WTC11 (cell line): Measurements from ENCODE around the gene CLEC4M. TPM values are rescaled to one million over a fixed set of nuclear protein-coding genes. Genes with fewer than 3 reads are reported as not detected.

ENCODE experiments used
- ATAC-seq: fragments of 200-7000 bp; cut with Tn5 transposase; 2 replicates; pipeline ENCODE4 v1.10.0; 2021; ENCODE audit warnings: mild to moderate bottlenecking, moderate library complexity
- CTCF ChIA-PET: fragments of 300-600 bp; sonication (Branson Sonifier 250); formaldehyde crosslinking; loops from one replicate; lab custom pipeline; 2021; ENCODE audit warnings: antibody characterized with exemption; lab: Charles Lee
- POLR2A ChIA-PET: fragments of 350-600 bp; sonication (Branson Sonifier 250); formaldehyde crosslinking; loops from one replicate; lab custom pipeline; 2021; ENCODE audit warnings: antibody characterized with exemption; lab: Charles Lee
- DNase-seq: peaks from one replicate; pipeline ENCODE4 v3.0.0; 2021; ENCODE audit warnings: low spot score
- H3K27ac Mint-ChIP-seq: 2 replicates; pipeline ENCODE4 v1.8.0; 2021; ENCODE audit warnings: mixed read lengths
- H3K27me3 Mint-ChIP-seq: 2 replicates; pipeline ENCODE4 v1.8.0; 2021; ENCODE audit warnings: low read depth, mild to moderate bottlenecking, moderate library complexity, mixed read lengths
- H3K36me3 Mint-ChIP-seq: 2 replicates; pipeline ENCODE4 v1.8.0; 2021; ENCODE audit warnings: mixed read lengths
- H3K4me1 Mint-ChIP-seq: 2 replicates; pipeline ENCODE4 v1.8.0; 2022; ENCODE audit warnings: mixed read lengths
- H3K4me3 Mint-ChIP-seq: 2 replicates; pipeline ENCODE4 v1.8.0; 2021; ENCODE audit warnings: mild to moderate bottlenecking, moderate library complexity, mixed read lengths
- H3K9me3 Mint-ChIP-seq: 2 replicates; pipeline ENCODE4 v1.8.0; 2021; ENCODE audit warnings: mixed read lengths
- ATF1 ChIP-seq: sonication (generic); formaldehyde crosslinking; IDR thresholded peaks from 2 replicates; pipeline ENCODE4 v1.8.1; 2023; ENCODE audit warnings: mild to moderate bottlenecking, moderate library complexity, missing genetic modification reagents
- HMGA2 ChIP-seq: fragments of 250-450 bp; sonication (Bioruptor Pico); IDR thresholded peaks from 2 replicates; pipeline ENCODE4 v1.4.0; 2021; ENCODE audit warnings: mild to moderate bottlenecking, moderate library complexity
- NFATC4 ChIP-seq: fragments of 250-450 bp; sonication (Bioruptor Pico); IDR thresholded peaks from 2 replicates; pipeline ENCODE4 v1.9.0; 2021; ENCODE audit warnings: mild to moderate bottlenecking
- NFYB ChIP-seq: sonication (generic); formaldehyde crosslinking; conservative IDR thresholded peaks from 2 replicates; pipeline ENCODE4 v1.8.0; 2022; ENCODE audit warnings: low read depth, missing genetic modification reagents
- NR3C1 ChIP-seq: sonication (generic); formaldehyde crosslinking; conservative IDR thresholded peaks from 2 replicates; pipeline ENCODE4 v1.8.1; 2023; ENCODE audit warnings: low read depth, mild to moderate bottlenecking, missing genetic modification reagents
- OVOL2 ChIP-seq: fragments of 250-450 bp; sonication (Bioruptor Pico); IDR thresholded peaks from 2 replicates; pipeline ENCODE4 v1.9.0; 2021; ENCODE audit warnings: mild to moderate bottlenecking, borderline replicate concordance
- SOX15 ChIP-seq: fragments of 250-450 bp; sonication (Bioruptor Pico); IDR thresholded peaks from 2 replicates; pipeline ENCODE4 v1.9.0; 2021; ENCODE audit warnings: mild to moderate bottlenecking
- TCF7 ChIP-seq: sonication (generic); formaldehyde crosslinking; IDR thresholded peaks from 2 replicates; pipeline ENCODE4 v1.8.0; 2022; ENCODE audit warnings: mild to moderate bottlenecking, low read depth, missing genetic modification reagents, moderate library complexity
- TEAD4 ChIP-seq: sonication (generic); formaldehyde crosslinking; IDR thresholded peaks from 2 replicates; pipeline ENCODE4 v1.8.0; 2022; ENCODE audit warnings: mild to moderate bottlenecking, missing genetic modification reagents
- ZNF263 ChIP-seq: sonication (generic); formaldehyde crosslinking; IDR thresholded peaks from 2 replicates; pipeline ENCODE4 v1.8.1; 2022; ENCODE audit warnings: low read depth, mild to moderate bottlenecking, moderate library complexity, missing genetic modification reagents
- ZNF416 ChIP-seq: fragments of 250-450 bp; sonication (Bioruptor Pico); IDR thresholded peaks from 2 replicates; pipeline ENCODE4 v1.9.0; 2021; ENCODE audit warnings: mild to moderate bottlenecking, inconsistent platforms
- ZNF423 ChIP-seq: fragments of 250-450 bp; sonication (Bioruptor Pico); IDR thresholded peaks from 2 replicates; pipeline ENCODE4 v2.1.2; 2022; ENCODE audit warnings: mild to moderate bottlenecking, moderate library complexity
- total RNA-seq: library from RNA; stranded (reverse); gene quantifications from 3 replicates; pipeline ENCODE4 v1.2.3, GENCODE V29; 2021
- TF ChIP-seq, protein P1 (sequence below): sonication (generic); formaldehyde crosslinking; IDR thresholded peaks from 2 replicates; pipeline ENCODE4 v1.8.1; 2023; ENCODE audit warnings: mild to moderate bottlenecking, missing genetic modification reagents, moderate library complexity
- TF ChIP-seq, protein P2 (sequence below): sonication (generic); formaldehyde crosslinking; IDR thresholded peaks from 2 replicates; pipeline ENCODE4 v1.8.1; 2022; ENCODE audit warnings: mild to moderate bottlenecking, missing genetic modification reagents, moderate library complexity, borderline replicate concordance
- TF ChIP-seq, protein P3 (sequence below): sonication (generic); formaldehyde crosslinking; conservative IDR thresholded peaks from 2 replicates; pipeline ENCODE4 v1.8.1; 2022; ENCODE audit warnings: mild to moderate bottlenecking, missing genetic modification reagents
- TF ChIP-seq, protein P4 (sequence below): sonication (generic); formaldehyde crosslinking; IDR thresholded peaks from 2 replicates; pipeline ENCODE4 v1.8.0; 2022; ENCODE audit warnings: mild to moderate bottlenecking, missing genetic modification reagents
- TF ChIP-seq, protein P5 (sequence below): fragments of 200-600 bp; IDR thresholded peaks from 2 replicates; pipeline ENCODE4 v1.8.0; 2022; ENCODE audit warnings: antibody characterized with exemption
- TF ChIP-seq, protein P6 (sequence below): sonication (generic); formaldehyde crosslinking; IDR thresholded peaks from 2 replicates; pipeline ENCODE4 v1.8.0; 2022; ENCODE audit warnings: mild to moderate bottlenecking, missing genetic modification reagents
- TF ChIP-seq, protein P7 (sequence below): sonication (generic); formaldehyde crosslinking; IDR thresholded peaks from 2 replicates; pipeline ENCODE4 v1.8.0; 2023; ENCODE audit warnings: mild to moderate bottlenecking, missing genetic modification reagents
- TF ChIP-seq, protein P8 (sequence below): fragments of 250-450 bp; sonication (Bioruptor Pico); IDR thresholded peaks from 2 replicates; pipeline ENCODE4 v1.9.0; 2021; ENCODE audit warnings: mild to moderate bottlenecking

Gene CLEC4M
- total RNA-seq, 1 experiment from 2014 or later = not detected

DNA sequence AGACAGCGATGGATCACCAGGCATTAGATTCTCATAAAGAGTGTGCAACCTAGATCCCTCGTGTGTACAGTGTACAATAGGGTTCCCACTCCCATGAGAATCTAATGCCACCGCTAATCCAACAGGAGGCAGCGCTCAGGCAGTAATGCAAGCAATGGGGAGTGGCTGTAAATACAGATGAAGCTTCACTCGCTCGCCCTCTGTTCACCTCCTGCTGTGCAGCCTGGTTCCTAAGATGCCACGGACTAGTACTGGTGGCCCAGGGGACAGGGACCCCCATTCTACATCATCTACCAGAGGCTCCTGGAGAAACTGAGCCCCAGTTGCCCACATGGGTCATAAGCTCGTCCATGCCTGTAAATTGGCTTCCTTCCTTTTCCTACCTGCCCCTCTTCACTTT lies 8.0 kb downstream of the CLEC4M start:
- no peak for DNase-seq
- TF ChIP-seq, protein P1, sequence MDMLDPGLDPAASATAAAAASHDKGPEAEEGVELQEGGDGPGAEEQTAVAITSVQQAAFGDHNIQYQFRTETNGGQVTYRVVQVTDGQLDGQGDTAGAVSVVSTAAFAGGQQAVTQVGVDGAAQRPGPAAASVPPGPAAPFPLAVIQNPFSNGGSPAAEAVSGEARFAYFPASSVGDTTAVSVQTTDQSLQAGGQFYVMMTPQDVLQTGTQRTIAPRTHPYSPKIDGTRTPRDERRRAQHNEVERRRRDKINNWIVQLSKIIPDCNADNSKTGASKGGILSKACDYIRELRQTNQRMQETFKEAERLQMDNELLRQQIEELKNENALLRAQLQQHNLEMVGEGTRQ (CRISPR knock-in tag) = no peak
- TF ChIP-seq, protein P2, sequence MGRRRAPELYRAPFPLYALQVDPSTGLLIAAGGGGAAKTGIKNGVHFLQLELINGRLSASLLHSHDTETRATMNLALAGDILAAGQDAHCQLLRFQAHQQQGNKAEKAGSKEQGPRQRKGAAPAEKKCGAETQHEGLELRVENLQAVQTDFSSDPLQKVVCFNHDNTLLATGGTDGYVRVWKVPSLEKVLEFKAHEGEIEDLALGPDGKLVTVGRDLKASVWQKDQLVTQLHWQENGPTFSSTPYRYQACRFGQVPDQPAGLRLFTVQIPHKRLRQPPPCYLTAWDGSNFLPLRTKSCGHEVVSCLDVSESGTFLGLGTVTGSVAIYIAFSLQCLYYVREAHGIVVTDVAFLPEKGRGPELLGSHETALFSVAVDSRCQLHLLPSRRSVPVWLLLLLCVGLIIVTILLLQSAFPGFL (CRISPR knock-in tag) = no peak
- no peak for TF ChIP-seq ZNF423 (CRISPR knock-in tag)
- ATAC-seq = no peak
- Mint-ChIP-seq H3K27ac (no peak overlapping the region), H3K4me3 (no peak overlapping the region), H3K4me1 (peaks cover 3% of the 10 kb centered on the region; the same call in 1 of the 2 replicates), H3K36me3 (no peaks in the 10 kb centered on the region), H3K9me3 (no peaks in the 10 kb centered on the region; the same call in 1 of the 2 replicates), H3K27me3 (peaks cover 13% of the 10 kb centered on the region)
- ChIA-PET CTCF (interaction anchor here (0.6 to 1.2 kb wide), 3 partner anchors 32 to 288 kb away, joined by 3 to 8 read pairs (median 4); partner anchors contain the start of gene TRAPPC5), POLR2A (no interaction called here)

DNA sequence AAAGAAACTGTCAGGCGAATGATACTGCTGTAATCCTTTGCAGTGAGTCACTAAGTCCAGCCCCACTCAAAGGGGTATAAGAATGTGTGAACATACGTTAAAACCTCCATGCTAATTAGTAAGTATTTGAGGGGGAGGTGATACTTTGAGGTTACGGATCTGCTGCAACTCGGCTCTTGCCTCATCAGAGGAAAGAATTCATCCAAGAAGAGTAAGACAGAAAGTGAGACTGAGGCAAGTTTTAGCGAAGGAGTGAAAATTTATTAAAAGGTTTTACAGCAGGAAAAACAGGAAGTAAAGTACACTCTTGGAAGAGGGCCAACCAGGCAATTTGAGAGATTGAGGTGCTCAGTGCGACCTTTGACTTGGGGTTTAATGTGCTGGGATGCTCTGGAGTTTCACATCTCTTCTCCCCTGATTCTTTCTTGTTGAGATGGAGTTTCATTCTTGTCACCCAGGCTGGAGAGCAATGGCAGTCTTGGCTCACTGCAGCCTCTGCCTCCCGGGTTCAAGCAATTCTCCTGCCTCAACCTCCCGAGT lies 9.8 kb downstream of the CLEC4M start:
- DNase-seq = no peak
- POLR2A ChIA-PET = no interaction called here
- H3K27me3 Mint-ChIP-seq = peaks cover 11% of the 10 kb centered on the region
- no peak overlapping the region for H3K27ac Mint-ChIP-seq
- no peak for ATAC-seq
- CTCF ChIA-PET = no interaction called here
- no peaks in the 10 kb centered on the region for H3K36me3 Mint-ChIP-seq
- no peak overlapping the region for H3K4me3 Mint-ChIP-seq
- peaks cover 3% of the 10 kb centered on the region; the same call in 1 of the 2 replicates for H3K4me1 Mint-ChIP-seq
- TF ChIP-seq HMGA2 = no peak
- TF ChIP-seq SOX15 (CRISPR knock-in tag) = no peak
- no peak for TF ChIP-seq NFATC4 (CRISPR knock-in tag)
- no peak for TF ChIP-seq TEAD4 (CRISPR knock-in tag)
- no peak for TF ChIP-seq ZNF423 (CRISPR knock-in tag)
- no peak for TF ChIP-seq OVOL2 (CRISPR knock-in tag)
- TF ChIP-seq ZNF263 (CRISPR knock-in tag) = no peak
- TF ChIP-seq NR3C1 (CRISPR knock-in tag) = no peak
- TF ChIP-seq, protein P3, sequence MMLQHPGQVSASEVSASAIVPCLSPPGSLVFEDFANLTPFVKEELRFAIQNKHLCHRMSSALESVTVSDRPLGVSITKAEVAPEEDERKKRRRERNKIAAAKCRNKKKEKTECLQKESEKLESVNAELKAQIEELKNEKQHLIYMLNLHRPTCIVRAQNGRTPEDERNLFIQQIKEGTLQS (CRISPR knock-in tag) = no peak
- no peak for TF ChIP-seq NFYB (CRISPR knock-in tag)
- H3K9me3 Mint-ChIP-seq = no peaks in the 10 kb centered on the region; the same call in 1 of the 2 replicates

DNA sequence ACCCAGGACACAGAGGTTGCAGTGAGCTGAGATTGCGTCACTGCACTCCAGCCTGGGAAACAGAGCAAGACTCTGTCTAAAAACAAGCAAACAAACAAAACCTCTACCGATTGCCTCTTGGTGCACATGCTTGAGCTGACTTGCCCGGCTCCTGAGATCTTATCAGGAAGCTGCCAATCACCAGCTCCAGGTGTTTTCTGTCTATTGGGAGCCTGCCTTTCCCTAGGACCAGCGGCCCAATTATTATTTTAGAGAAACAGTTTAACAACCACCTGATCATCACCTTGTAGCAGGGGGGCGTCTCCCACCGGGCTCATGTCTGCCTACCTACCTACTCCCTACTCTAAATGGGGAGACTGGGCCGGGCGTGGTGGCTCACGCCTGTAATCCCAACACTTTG lies 10.8 kb downstream of the CLEC4M start:
- ATAC-seq (no peak), DNase-seq (no peak)
- ChIA-PET CTCF (interaction anchor here (0.7 to 1.5 kb wide), 2 partner anchors 67 to 93 kb away, joined by 3 to 6 read pairs; partner anchors contain the start of gene TRAPPC5), POLR2A (no interaction called here)
- peaks cover 11% of the 10 kb centered on the region for H3K27me3 Mint-ChIP-seq
- H3K4me1 Mint-ChIP-seq = peaks cover 3% of the 10 kb centered on the region; the same call in 1 of the 2 replicates
- H3K9me3 Mint-ChIP-seq = no peaks in the 10 kb centered on the region; the same call in 1 of the 2 replicates
- no peaks in the 10 kb centered on the region for H3K36me3 Mint-ChIP-seq
- H3K27ac Mint-ChIP-seq = no peak overlapping the region
- no peak overlapping the region for H3K4me3 Mint-ChIP-seq
- TF ChIP-seq ZNF416 (CRISPR knock-in tag) (no peak), ATF1 (CRISPR knock-in tag) (no peak), TCF7 (CRISPR knock-in tag) (no peak), NR3C1 (CRISPR knock-in tag) (no peak)
- TF ChIP-seq, protein P4, sequence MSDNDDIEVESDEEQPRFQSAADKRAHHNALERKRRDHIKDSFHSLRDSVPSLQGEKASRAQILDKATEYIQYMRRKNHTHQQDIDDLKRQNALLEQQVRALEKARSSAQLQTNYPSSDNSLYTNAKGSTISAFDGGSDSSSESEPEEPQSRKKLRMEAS (CRISPR knock-in tag) = no peak
- TF ChIP-seq, protein P5, sequence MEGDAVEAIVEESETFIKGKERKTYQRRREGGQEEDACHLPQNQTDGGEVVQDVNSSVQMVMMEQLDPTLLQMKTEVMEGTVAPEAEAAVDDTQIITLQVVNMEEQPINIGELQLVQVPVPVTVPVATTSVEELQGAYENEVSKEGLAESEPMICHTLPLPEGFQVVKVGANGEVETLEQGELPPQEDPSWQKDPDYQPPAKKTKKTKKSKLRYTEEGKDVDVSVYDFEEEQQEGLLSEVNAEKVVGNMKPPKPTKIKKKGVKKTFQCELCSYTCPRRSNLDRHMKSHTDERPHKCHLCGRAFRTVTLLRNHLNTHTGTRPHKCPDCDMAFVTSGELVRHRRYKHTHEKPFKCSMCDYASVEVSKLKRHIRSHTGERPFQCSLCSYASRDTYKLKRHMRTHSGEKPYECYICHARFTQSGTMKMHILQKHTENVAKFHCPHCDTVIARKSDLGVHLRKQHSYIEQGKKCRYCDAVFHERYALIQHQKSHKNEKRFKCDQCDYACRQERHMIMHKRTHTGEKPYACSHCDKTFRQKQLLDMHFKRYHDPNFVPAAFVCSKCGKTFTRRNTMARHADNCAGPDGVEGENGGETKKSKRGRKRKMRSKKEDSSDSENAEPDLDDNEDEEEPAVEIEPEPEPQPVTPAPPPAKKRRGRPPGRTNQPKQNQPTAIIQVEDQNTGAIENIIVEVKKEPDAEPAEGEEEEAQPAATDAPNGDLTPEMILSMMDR = no peak
- TF ChIP-seq, protein P6, sequence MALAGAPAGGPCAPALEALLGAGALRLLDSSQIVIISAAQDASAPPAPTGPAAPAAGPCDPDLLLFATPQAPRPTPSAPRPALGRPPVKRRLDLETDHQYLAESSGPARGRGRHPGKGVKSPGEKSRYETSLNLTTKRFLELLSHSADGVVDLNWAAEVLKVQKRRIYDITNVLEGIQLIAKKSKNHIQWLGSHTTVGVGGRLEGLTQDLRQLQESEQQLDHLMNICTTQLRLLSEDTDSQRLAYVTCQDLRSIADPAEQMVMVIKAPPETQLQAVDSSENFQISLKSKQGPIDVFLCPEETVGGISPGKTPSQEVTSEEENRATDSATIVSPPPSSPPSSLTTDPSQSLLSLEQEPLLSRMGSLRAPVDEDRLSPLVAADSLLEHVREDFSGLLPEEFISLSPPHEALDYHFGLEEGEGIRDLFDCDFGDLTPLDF = no peak
- TF ChIP-seq, protein P7, sequence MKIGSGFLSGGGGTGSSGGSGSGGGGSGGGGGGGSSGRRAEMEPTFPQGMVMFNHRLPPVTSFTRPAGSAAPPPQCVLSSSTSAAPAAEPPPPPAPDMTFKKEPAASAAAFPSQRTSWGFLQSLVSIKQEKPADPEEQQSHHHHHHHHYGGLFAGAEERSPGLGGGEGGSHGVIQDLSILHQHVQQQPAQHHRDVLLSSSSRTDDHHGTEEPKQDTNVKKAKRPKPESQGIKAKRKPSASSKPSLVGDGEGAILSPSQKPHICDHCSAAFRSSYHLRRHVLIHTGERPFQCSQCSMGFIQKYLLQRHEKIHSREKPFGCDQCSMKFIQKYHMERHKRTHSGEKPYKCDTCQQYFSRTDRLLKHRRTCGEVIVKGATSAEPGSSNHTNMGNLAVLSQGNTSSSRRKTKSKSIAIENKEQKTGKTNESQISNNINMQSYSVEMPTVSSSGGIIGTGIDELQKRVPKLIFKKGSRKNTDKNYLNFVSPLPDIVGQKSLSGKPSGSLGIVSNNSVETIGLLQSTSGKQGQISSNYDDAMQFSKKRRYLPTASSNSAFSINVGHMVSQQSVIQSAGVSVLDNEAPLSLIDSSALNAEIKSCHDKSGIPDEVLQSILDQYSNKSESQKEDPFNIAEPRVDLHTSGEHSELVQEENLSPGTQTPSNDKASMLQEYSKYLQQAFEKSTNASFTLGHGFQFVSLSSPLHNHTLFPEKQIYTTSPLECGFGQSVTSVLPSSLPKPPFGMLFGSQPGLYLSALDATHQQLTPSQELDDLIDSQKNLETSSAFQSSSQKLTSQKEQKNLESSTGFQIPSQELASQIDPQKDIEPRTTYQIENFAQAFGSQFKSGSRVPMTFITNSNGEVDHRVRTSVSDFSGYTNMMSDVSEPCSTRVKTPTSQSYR (CRISPR knock-in tag) = no peak
- TF ChIP-seq, protein P8, sequence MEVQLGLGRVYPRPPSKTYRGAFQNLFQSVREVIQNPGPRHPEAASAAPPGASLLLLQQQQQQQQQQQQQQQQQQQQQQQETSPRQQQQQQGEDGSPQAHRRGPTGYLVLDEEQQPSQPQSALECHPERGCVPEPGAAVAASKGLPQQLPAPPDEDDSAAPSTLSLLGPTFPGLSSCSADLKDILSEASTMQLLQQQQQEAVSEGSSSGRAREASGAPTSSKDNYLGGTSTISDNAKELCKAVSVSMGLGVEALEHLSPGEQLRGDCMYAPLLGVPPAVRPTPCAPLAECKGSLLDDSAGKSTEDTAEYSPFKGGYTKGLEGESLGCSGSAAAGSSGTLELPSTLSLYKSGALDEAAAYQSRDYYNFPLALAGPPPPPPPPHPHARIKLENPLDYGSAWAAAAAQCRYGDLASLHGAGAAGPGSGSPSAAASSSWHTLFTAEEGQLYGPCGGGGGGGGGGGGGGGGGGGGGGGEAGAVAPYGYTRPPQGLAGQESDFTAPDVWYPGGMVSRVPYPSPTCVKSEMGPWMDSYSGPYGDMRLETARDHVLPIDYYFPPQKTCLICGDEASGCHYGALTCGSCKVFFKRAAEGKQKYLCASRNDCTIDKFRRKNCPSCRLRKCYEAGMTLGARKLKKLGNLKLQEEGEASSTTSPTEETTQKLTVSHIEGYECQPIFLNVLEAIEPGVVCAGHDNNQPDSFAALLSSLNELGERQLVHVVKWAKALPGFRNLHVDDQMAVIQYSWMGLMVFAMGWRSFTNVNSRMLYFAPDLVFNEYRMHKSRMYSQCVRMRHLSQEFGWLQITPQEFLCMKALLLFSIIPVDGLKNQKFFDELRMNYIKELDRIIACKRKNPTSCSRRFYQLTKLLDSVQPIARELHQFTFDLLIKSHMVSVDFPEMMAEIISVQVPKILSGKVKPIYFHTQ (CRISPR knock-in tag) = no peak
